Fibroblast of upper back skin (primary cell): ENCODE data around the gene LPO.
A peak's percentile ranks its signal among the peaks of the same experiment; 100 is the strongest.

Source experiments
- DNase-seq: peaks from one replicate; pipeline ENCODE4 v3.0.0-alpha.2; 2013

LPO gene

GRCh38 chr17:58229881-58230280 is 8.5 kb upstream of the LPO start:
- DNase-seq = no peak

GRCh38 chr17:58231641-58232040 is 6.7 kb upstream of the LPO start:
- DNase-seq = peak; percentile 69

- peak; percentile 82 for DNase-seq
These were observed 5.7 kb upstream of the LPO start for GRCh38 chr17:58232707-58233156.

GRCh38 chr17:58233543-58233942 is 4.8 kb upstream of the LPO start:
- no peak for DNase-seq

GRCh38 chr17:58234512-58234911 is 3.9 kb upstream of the LPO start:
- no peak for DNase-seq

- DNase-seq = no peak
These were observed 2.6 kb upstream of the LPO start for GRCh38 chr17:58235821-58236220.

- no peak for DNase-seq
These were observed 2.0 kb upstream of the LPO start for GRCh38 chr17:58236394-58236793.

- DNase-seq = no peak
These were observed 1.6 kb downstream of the LPO start for GRCh38 chr17:58239987-58240386.

- DNase-seq = no peak
These were observed 3.9 kb downstream of the LPO start for GRCh38 chr17:58242171-58242784.

- DNase-seq = no peak
These were observed 6.6 kb downstream of the LPO start for GRCh38 chr17:58244963-58245362.

- DNase-seq = peak; percentile 18
These were observed 7.2 kb downstream of the LPO start for GRCh38 chr17:58245428-58246103.

- DNase-seq = no peak
These were observed 7.8 kb downstream of the LPO start for GRCh38 chr17:58246104-58246740.

GRCh38 chr17:58246781-58247180 is 8.4 kb downstream of the LPO start:
- DNase-seq = no peak

- DNase-seq = no peak
These were observed 9.4 kb downstream of the LPO start for GRCh38 chr17:58247511-58248363.

- no peak for DNase-seq
These were observed 10.5 kb downstream of the LPO start for GRCh38 chr17:58248955-58249269.

- DNase-seq = peak; percentile 43
These were observed 11.1 kb downstream of the LPO start for GRCh38 chr17:58249270-58250133.

GRCh38 chr17:58250344-58251011 is 12.1 kb downstream of the LPO start:
- DNase-seq = no peak

GRCh38 chr17:58252141-58252540 is 13.8 kb downstream of the LPO start:
- no peak for DNase-seq

GRCh38 chr17:58253082-58253481 is 14.7 kb downstream of the LPO start:
- DNase-seq = no peak

- no peak for DNase-seq
These were observed 16.4 kb downstream of the LPO start for GRCh38 chr17:58254803-58255202.

- DNase-seq = no peak
These were observed 23.8 kb downstream of the LPO start for GRCh38 chr17:58262149-58262548.

- DNase-seq = no peak
These were observed 25.4 kb downstream of the LPO start for GRCh38 chr17:58263773-58264172.
